ENCODE results near the gene DPP9. TPM values are rescaled to one million over a fixed set of nuclear protein-coding genes. Genes with fewer than 3 reads are reported as not detected.

DPP9 gene
- total RNA-seq, 1 donor from 2014 or later: 54.8 TPM

DNA sequence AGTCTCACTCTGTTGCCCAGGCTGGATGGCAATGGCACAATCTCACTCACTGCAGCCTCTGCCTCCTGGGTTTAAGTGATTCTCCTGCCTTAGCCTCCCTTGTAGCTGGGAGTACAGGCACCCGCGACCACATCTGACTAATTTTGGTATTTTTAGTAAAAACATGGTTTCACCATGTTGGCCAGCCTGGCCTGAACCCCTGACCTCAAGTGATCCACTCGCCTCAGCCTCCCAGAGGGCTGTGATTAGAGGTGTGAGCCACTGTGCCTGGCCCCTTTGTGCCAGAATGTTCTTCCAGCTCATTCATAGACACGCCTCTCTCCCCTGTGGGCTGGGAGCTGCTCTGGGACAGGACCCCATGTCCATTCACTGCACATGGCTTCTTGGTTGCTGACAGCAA is 62.6 kb downstream of the DPP9 start:
- no peak for DNase-seq (ENCODE audit: low spot score)

DNA sequence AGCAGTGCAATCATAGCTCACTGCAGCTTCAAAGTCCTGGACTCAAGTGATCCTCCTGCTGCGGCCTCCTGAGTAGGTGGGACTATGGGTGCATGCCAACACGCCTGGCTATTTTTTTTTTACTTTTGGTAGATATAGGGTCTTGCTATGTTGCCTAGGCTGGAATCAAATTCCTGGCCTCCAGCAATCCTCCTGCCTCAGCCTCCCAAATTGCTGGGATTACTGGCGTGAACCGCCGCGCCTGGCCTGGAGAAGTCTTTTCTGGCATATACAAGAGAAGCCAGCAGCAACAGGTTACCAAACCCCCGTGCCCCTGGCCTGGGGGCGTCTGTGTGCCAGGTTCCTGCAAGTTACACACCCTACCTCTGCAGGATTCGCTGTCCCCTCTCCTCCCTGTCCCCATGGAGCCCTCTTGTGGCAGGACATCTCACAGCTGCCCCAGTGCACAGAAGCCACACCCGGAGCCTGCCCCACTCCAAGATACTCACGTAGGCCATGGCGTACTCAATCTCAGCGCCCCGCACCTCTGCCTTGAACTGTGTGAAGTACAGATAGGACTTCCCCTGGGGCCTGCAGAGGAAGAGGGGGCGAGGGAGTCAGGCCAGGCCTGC is 63.4 kb downstream of the DPP9 start:
- no peak for DNase-seq (ENCODE audit: low spot score)

DNA sequence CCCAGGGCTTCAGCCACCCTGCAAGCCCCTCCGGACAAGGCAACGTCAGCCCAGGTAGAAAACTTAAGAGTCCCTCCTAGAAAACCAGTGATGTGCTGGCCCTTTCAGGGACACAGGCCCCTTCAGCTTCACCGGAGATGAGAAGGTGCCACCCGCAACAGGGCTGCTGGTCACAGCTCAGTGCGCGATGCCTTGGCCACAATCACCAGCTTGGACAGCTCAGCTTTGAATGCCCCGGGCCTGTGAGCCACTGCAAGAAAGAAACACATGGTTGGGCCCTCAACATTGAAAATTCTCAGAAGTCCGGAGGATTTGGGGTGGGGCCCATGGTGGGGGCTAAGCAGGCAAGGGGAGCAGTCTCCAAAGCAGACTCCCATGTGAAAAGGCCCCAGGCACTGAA is 65.8 kb downstream of the DPP9 start:
- DNase-seq (ENCODE audit: low spot score): no peak

DNA sequence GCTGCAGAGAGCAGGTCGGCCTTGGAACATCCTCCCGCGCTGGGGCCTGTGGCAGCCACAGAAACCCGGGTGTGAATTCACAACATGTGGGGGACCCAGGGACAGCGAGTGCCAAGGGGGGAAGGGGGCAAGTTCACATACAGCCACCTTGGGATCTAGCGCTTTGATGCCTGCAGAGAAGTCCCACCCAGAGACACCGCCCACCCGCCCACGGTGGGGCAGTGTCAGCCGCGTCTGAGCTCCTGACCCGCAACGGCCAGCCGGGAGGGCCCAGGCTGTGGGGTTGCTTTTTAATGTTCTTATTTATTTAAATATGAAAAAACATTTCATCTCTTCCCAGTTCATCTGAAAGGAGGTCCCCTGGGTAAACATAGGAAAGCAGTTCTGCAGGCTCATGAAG is 66.4 kb downstream of the DPP9 start:
- DNase-seq (ENCODE audit: low spot score): no peak

DNA sequence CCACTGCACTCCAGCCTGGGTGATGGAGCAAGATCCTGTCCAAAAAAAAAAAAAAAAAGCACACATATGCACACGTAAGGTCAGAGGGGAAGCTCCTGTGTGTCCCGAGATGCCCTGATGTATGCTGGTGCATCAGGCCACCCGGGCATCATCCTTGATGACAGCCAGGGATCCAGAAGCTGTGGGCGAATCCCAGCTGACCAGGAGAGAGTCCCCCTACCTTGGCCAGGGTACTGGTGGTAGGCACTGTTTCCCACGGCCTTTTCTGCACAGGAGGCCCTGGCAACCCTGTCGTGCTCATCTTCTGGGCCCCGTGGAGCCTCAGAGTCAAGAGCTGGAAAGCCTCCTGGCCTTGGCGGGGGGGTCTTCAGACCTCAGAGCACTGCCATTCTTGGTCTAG is 67.5 kb downstream of the DPP9 start:
- no peak for DNase-seq (ENCODE audit: low spot score)

DNA sequence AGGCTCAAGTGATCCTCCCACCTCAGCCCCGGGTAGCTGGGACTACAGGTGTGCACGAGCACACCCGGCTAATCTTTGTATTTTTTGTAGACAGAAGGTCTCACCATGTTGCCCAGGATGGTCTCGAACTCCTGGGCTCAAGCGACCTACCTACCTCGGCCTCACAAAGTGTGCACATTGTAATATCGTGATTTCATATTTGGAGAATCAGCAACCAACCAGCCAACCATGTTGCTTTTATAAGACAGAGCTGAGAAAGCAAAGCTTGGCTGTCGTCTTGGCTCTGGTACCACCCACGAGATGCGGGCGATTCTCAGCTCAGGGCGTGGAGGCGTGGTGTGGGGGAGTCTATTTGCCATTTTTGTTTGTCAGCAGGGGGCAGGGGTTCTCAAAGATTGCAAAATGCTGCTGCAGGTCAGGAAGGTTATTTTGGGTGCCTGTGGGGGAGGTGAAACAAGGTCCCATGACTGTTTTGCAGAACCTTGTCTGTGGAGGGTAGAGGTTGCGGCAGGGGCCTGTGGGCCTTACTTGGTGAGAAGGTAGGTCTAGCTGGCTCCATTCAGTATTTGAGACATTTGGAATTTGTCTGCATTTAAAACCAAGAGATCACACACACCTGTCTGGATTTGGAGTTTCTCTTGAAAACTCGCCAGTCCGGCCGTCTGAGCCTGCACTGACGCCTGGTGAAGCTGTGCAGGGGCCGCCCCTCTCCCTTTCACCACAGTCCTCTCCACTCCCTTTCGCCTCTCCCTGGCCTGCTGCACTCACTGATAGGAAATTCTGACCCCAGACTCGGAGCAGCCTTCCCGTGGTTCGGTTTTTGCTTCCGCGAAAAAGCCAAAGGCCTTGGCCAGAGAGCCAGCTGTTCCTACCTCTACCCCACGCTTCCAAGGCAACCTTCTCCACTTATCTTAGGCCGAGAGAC is 68.9 kb downstream of the DPP9 start:
- DNase-seq (ENCODE audit: low spot score): no peak

DNA sequence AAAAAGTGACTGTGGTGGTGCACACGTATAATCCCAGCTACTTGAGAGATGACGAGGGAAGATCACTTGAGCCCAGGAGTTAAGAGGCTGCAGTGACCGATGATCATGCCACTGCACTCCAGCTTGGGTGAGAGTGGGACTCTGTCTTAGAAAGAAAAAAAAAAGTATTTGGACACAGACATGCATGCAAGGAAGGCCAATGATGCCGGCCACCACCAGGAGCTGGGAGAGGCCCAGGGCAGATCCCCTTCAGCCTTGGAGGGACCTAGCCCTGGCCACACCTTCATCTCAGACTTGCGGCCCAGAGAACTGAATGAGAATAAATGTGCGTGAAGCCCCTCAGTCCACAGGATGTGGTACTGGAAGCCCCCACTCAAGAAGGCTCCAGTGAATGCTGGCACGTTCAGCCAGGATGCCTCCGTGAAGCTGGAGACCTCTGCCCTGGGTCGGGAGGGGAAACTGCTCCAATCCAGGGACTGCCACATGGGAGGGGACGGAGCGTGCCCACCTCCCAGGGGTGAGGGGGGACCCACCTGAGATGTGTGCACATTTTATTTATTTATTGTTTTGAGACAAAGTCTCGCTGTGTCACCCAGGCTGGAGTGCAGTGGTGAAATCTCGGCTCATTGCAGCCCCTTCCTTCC is 69.7 kb downstream of the DPP9 start:
- no peak for DNase-seq (ENCODE audit: low spot score)

DNA sequence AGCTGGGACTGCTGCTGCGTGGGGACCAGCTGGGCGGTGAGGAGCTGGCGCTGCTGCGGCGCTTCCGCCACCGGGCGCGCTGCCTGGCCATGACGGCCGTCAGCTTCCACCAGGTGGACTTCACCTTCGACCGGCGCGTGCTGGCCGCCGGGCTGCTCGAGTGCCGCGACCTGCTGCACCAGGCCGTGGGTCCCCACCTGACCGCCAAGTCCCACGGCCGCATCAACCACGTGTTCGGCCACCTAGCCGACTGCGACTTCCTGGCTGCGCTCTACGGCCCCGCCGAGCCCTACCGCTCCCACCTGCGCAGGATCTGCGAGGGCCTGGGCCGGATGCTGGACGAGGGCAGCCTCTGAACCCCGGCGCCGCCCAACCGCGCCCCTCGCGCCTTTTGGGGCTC is 71.6 kb downstream of the DPP9 start:
- DNase-seq (ENCODE audit: low spot score): no peak

DNA sequence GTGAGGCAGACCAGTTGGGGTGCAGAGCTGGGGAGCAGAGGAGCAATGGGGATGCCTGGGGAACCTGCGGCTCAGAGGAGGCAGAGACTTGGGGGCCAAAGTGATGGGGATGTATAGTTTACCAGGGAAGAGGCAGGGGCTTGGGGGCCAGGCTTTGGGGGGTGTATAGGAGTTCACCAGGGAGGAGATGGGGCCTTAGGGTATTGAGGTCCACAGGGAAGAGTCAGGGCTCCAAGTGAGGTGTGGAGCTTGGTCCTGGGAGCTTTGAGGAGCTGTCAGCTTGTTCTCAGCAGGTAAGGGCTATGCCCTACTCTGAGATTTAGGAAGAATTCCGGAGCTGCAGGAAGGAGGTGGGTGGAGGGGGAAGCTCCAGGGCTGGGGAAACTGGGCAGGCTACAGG is 73.5 kb downstream of the DPP9 start:
- DNase-seq (ENCODE audit: low spot score): no peak

DNA sequence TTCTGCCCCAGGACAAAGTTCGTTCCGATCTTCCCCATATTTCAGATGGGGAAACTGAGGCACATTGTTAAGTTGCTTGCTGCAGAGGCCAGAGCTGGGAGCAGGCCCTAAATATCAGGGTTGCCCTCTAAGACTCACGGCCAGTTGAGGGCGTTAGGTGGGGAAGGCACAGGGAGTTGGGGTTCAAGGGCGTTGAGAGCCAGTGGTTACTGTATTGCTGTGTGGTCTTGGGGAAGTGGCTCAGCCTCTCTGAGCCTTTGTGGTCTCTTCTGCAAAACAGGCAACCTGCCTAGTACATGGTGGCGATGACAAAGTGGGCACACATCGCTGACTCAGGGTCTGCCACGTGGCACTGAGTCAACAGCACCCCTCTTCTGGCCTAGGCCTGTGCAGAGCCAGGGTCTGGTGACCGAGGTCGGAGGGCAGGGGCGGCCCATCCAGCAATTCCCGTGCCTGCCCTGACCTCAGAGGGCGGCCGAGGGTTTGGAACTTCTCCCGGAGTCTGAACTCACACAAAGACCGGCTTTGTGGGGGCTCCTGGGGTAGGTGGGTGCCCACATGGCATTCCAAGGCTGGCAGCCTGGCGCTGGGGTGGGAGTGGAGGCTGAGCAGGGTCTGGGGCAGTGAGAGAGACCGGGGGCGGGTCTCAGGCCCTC is 74.1 kb downstream of the DPP9 start:
- no peak for DNase-seq (ENCODE audit: low spot score)

DNA sequence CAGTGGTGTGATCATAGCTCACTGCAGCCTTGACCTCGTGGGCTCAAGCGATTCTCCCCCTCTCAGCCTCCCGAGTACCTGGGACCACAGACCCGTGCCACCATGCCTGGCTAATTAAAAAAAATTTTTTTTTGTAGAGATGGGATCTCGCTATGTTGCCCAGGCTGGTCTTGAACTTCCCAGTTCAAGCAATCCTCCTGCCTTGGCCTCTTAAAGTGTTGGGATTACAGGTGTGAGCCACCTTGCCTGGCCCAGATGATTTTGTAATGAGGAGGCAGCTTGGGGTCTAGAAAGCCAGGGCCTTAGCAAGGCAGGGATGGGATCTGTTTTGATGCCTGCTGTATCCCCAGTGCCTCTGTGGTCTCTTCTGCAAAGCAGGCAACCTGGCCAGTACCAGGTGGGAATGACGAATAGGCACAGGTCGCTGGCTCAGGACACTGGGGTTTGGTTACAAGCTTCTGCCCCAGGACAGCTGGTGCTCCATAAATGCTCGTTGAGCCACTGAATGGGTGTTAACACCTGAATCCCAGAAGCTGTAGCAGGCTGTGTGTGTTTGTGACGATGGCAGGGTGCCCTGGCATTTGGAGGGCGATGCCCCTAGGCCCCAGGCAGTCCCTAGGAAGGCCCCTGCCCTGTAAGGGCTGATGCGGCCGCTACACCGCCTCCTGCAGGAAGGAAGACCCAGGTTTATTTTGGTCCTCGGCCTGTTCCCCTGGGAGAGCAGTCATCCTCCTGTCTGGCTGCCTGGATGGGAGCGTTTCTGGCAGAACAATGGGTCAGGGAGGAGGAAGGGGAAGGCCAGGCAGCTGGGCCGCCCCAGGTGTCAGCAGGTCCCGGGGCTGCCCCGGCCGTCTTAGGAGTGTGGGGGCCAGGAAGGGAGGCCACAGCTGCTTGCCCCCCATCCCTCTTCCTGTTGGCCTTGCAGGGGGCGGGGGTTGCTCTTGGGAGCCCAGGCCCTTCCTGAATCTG is 75.7 kb downstream of the DPP9 start:
- no peak for DNase-seq (ENCODE audit: low spot score)

DNA sequence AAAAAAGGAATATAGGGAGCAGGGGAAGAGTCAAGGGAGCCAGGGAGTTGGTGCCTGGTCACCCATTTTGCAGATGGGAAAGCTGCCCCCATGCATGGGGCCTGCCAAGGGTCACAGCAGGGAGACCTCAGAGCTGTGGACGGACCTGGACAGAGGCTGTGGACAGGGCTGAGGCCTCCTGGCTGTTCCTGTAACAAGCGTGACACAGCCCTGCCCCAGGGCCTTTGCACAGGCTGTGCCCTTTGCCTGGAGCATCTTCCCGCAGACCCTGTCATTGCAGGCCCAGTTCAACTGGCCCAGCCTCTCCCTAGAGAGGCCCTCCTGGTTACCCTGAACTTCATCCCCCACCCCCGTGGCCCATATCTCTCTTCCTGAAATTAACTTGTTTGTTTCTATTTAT is 77.9 kb downstream of the DPP9 start:
- no peak for DNase-seq (ENCODE audit: low spot score)

DNA sequence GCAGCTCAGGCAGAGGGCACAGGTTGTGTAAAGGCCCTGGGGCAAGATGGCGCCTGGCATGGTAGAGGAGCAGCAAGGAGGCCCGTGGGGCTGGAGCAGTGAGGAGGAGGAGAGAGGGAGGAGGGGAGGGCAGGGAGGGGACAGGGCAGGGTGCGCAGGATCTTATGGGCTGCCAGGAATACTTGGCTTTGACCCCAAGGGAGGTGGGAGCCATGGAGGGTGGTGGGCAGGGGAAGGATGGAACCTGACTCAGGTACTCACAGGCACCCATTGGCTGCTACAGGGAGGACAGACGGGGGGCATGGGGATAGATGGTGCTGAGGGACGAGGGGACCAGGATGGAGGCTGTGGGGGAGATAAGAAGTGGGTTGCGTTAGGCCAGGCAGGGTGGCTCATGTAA is 81.0 kb downstream of the DPP9 start:
- no peak for DNase-seq (ENCODE audit: low spot score)

DNA sequence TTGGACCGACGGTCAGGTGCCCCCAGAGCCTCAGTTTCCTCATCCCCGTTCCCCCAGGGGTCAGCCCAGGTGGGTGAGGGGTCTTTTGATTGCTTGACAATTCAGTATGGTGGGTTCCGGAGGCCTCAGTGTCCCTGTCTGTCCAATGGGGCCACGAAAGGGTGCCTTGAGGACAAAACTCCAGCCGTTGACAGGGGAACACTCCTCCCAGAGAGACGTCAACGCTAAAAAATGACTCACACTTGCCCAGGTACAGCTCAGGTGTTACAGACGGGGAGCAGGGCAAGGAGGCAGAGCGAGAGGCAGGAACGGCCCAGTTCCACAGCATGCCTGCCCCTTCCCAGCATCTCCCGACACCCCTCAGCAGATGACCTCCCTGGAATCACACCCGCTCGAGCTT is 82.5 kb downstream of the DPP9 start:
- DNase-seq (ENCODE audit: low spot score): no peak

DNA sequence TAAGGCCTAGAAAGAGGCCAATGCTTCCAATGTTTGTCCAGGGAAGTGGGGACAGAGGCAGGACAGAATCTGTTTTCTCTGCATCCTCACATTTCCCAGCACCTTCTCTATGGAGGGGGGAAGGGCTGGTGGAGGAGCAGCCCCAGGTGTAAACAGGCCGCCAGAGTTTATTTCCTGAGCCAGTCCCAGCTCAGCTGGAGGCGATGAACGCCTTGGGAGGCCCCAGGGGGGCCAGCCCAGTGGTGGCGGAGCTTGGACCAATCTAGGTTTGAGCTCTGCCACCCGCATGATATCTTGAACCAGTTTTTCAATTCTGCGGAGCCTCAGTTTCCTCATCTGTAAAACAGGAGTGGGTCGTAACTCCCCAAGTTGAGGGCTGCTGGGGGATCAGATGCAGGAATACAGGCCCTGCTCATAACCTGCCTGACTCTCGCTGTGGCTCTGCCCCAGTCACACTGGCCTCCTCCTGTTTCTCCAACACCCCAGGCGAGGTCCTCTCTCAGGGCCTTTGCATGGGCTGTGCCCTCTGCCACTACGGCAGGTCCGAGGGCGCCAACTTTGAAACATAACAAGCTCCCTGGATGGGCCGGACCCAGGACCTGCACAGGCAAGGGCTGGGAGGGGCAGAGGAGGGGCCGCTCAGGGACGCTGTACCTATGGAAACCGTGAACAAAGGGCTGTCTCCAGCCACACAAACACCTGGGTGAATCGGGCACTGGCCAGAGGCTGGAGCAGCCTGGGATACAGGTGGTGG is 83.2 kb downstream of the DPP9 start:
- DNase-seq (ENCODE audit: low spot score): no peak

DNA sequence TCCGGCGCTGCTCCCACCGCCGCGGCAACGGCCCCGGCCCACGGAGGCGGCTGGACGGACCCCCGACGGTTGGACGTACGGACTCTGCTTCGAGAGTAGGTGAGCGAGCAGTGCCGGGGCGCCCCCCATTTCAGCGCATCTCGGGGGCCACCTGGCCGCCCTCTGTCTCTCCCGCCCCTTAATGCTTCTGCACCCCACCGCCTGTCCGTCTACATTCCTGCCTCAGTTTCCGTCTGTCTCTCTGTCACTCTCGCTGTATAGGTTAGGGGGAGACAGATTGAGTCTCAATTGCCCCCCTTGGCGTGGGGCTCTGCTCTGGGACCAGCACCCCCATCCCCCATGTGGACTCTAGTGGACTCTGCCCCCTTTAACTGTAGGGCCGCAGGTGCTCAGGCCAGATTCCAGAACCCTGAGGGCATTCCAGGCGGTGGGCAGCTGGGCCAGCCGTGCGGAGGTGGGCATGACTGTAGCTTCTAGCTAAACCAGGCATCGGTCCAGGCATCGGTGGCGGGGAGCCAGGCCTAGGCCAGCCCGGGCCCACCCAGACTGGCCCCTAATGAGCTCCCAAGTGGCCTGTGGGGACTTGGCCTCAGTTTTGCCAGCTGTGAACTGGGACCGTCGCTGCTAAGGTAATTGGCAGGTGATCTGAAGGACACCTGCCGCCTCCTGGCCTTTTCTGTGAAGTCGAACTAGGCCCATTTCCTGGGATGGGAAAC is 84.0 kb downstream of the DPP9 start:
- DNase-seq (ENCODE audit: low spot score): no peak

DNA sequence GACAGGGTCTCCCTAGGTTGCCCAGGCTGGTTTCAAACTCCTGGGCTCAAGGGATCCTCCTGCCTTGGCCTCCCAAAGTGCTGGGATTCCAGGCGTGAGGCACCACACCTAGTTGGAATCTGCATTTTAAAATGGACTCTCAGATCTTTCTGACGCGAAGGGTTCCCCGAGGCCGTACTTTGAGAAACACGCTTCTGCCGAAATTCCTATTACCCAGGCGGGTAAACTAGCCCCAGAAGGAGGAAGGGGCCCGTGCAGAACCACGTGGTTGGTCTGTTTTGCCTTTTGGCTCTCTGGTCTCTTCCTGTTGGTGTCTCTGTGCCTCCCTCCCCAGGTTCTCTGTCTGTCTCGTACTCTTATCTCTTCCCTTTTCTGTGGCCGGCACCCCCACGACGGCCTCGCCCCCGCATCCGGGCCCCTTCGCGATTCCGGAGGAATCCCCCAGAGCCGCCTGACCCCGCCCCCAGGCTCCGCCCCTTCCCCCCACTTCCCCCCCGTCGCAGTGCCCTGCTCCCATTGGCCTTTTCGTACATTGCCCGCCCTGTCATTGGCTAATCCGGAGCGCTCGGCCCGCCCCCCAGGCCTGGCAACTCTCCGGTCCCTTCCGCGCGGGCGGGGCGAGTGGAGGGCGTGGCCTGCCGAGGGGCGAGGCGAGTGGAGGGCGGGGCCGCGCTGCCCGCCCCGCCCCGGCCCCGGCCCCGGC is 84.7 kb downstream of the DPP9 start, which contains the start of gene TNFAIP8L1:
TNFAIP8L1 (plus strand) TSS at position 689 of the 703 bp plus-strand sequence. CDS start 12,354 bp downstream, outside the sequence.
- peak; percentile 99 for DNase-seq (ENCODE audit: low spot score)

DNA sequence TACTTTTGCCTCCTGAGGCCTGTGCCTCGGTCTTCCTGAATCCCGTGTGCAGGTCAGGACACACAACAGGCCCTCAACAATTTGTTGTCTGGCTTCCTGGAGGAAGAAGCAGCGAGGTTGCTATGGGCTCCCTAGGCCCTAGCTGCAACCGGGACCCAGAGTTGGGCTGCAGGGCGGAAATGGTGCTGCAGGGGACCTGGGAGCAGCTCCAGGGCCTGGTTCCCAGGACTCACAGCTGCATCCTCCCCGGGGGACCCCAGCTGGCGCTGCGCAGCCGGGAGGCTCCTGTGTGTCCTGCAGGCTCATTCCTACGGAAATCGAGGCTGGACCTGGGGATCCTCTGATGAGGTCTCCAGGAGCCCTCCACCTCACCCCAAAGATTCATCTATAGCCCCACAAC is 85.3 kb downstream of the DPP9 start:
- no peak for DNase-seq (ENCODE audit: low spot score)

Measured in mesenteric fat pad (tissue), 1 donor.